Mesothelial cell of epicardium (in vitro differentiated cells): ENCODE data around the gene RAET1L. TPM values are rescaled to one million over a fixed set of nuclear protein-coding genes. Genes with fewer than 3 reads are reported as not detected.

ENCODE experiments used
- DNase-seq, 2 experiments: peaks; one replicate each; pipeline ENCODE4 v3.0.0; 2021; ENCODE audit warnings: low spot score in 2 of 2; ENCODE audit not compliant: unreplicated experiment in 2 of 2
- H3K27ac Mint-ChIP-seq: 2 replicates; pipeline ENCODE4 v1.8.0; 2021; ENCODE audit warnings: mixed read lengths
- H3K27me3 Mint-ChIP-seq: 2 replicates; pipeline ENCODE4 v1.8.0; 2021; ENCODE audit warnings: low read depth, mixed read lengths
- H3K36me3 Mint-ChIP-seq: 2 replicates; pipeline ENCODE4 v1.8.0; 2021; ENCODE audit warnings: mixed read lengths
- H3K4me1 Mint-ChIP-seq: 2 replicates; pipeline ENCODE4 v1.8.0; 2021; ENCODE audit warnings: mixed read lengths
- H3K4me3 Mint-ChIP-seq: 2 replicates; pipeline ENCODE4 v1.8.0; 2021; ENCODE audit warnings: mild to moderate bottlenecking, moderate library complexity, mixed read lengths
- H3K9me3 Mint-ChIP-seq: 2 replicates; pipeline ENCODE4 v1.8.0; 2021; ENCODE audit warnings: mixed read lengths
- CTCF ChIP-seq: fragments of 200-600 bp; sonication (generic); IDR thresholded peaks from one replicate; pipeline ENCODE4 v1.5.0; 2021; ENCODE audit warnings: antibody characterized with exemption; ENCODE audit not compliant: unreplicated experiment
- total RNA-seq: library from RNA; stranded (reverse); gene quantifications from 3 replicates; pipeline ENCODE4 v1.2.1, GENCODE V29; 2021

The RAET1L gene
- total RNA-seq, 1 donor from 2014 or later: not detected

- DNase-seq: no peak
- H3K36me3 Mint-ChIP-seq: peaks cover 6% of the 10 kb centered on the region
- TF ChIP-seq CTCF: no peak
- no peaks in the 10 kb centered on the region for H3K4me1 Mint-ChIP-seq
- no peak overlapping the region for H3K4me3 Mint-ChIP-seq
- no peak overlapping the region for H3K27ac Mint-ChIP-seq
- peaks cover 7% of the 10 kb centered on the region for H3K9me3 Mint-ChIP-seq
- H3K27me3 Mint-ChIP-seq: peaks cover 50% of the 10 kb centered on the region
These were observed 33.0 kb upstream of the RAET1L start for GRCh38 chr6:150058231-150058792.

GRCh38 chr6:150057501-150057951 lies 32.2 kb upstream of the RAET1L start:
- no peak overlapping the region for H3K4me3 Mint-ChIP-seq

GRCh38 chr6:150056916-150057315 lies 31.6 kb upstream of the RAET1L start:
- no peak for DNase-seq
- H3K4me3 Mint-ChIP-seq: no peak overlapping the region
- H3K27ac Mint-ChIP-seq: no peak overlapping the region
- H3K27me3 Mint-ChIP-seq: peaks cover 64% of the 10 kb centered on the region
- H3K4me1 Mint-ChIP-seq: no peaks in the 10 kb centered on the region
- no peak for TF ChIP-seq CTCF
- peaks cover 7% of the 10 kb centered on the region for H3K9me3 Mint-ChIP-seq
- H3K36me3 Mint-ChIP-seq: peaks cover 2% of the 10 kb centered on the region

More at GRCh38 chr6:150057501-150057951, 32.2 kb upstream of the RAET1L start:
- H3K9me3 Mint-ChIP-seq: peaks cover 7% of the 10 kb centered on the region
- DNase-seq: no peak
- no peak overlapping the region for H3K27ac Mint-ChIP-seq
- peaks cover 6% of the 10 kb centered on the region for H3K36me3 Mint-ChIP-seq
- no peak for TF ChIP-seq CTCF
- H3K27me3 Mint-ChIP-seq: peaks cover 58% of the 10 kb centered on the region
- H3K4me1 Mint-ChIP-seq: no peaks in the 10 kb centered on the region

DNA sequence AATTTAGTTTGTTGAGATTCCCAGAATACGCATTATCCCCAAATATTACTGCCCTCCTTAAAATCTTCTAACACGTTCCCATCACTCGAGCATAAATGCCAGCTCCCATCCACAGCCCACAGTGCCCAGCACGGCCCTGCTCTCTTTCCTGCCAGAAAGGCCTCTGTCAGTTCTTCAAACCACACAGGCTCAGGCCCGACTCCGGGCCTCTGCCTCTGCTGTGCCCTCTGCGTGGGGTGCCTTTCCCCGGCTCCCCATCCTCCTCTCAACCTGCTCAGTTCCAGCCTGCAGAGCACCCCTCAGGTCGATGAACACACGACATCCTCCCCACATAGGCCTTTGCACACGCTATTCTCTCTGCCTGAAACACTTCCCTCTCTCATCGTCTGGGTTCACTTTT lies 30.8 kb upstream of the RAET1L start:
- H3K4me3 Mint-ChIP-seq: no peak overlapping the region
- no peaks in the 10 kb centered on the region for H3K4me1 Mint-ChIP-seq
- H3K27ac Mint-ChIP-seq: no peak overlapping the region
- no peak for TF ChIP-seq CTCF
- peaks cover 70% of the 10 kb centered on the region for H3K27me3 Mint-ChIP-seq
- DNase-seq: no peak
- H3K9me3 Mint-ChIP-seq: peaks cover 7% of the 10 kb centered on the region
- no peaks in the 10 kb centered on the region for H3K36me3 Mint-ChIP-seq

DNA sequence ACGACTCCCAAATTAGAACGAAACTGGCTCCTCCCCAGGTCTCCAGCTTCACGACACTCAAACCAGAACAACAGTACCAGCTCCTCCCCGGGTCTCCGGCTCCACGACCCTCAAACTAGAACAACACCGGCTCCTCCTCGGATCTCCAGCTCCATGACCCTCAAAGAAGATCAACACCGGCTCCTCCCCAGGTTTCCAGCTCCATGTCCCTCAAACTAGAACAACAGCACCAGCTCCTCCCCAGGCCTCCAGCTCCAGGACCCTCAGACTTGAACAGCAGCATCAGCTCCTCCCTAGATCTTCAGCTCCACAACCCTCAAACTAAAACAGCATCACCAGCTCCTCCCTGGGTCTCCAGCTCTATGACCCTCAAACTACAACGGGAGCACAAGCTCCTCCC lies 29.8 kb upstream of the RAET1L start:
- Mint-ChIP-seq H3K4me3 (no peak overlapping the region), H3K36me3 (no peaks in the 10 kb centered on the region), H3K27me3 (peaks cover 80% of the 10 kb centered on the region)

More for the DNA sequence above, 29.8 kb upstream of the RAET1L start:
- no peak for TF ChIP-seq CTCF
- H3K4me1 Mint-ChIP-seq: no peaks in the 10 kb centered on the region
- no peak for DNase-seq
- no peak overlapping the region for H3K27ac Mint-ChIP-seq
- peaks cover 7% of the 10 kb centered on the region for H3K9me3 Mint-ChIP-seq
